GM12873 (cell line): Measurements from ENCODE around the gene MAP4K2.

Experiments
- TF ChIP-seq, protein P1 (sequence below): IDR thresholded peaks from 2 replicates; pipeline ENCODE4 v1.5.1; 2012; ENCODE audit warnings: low read depth, mild to moderate bottlenecking, moderate library complexity, low read length, control low read depth; ENCODE audit not compliant: insufficient read depth; ENCODE audit errors: missing control alignments

MAP4K2 gene

DNA sequence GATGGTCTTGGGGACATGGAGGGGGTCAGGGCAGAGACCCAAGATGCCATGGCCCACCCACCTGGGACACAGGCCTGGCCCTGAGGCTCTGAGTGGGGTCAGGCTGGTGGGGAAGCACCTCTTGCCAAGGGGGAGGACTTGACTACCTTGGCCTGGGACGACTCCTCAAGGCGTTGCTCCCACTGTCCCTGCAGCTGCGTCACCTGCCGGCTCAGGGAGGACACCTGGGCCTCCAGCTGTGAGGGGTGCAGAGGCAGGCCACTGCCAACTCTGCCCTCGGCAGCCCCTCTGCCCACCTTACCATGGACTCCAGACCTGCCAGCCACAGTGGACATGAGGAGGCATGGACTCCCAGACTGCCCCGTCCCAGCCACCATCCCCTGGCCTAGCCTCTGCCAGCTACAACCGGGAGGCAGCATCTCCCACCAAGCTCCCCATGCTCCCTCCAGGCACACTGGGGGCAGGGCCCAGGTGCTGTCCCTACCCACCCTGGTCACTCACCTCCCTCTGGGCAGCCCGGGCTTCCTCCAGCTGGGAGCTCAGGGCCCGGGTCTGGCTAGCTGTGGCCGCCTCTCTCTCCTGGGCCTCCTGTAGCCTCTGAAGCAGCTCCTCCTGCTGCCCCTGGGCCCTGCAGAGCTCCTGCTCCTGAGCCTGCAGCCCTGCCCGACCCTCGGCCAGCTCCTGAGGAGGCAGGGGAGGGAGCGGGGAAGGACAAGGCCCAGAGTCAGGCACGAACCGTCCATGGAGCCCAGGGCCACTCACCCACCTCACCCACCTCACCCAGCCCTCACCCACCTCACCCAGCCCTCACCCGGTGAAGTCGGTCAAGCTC, 32.8 kb upstream of the MAP4K2 start:
- TF ChIP-seq, protein P1, sequence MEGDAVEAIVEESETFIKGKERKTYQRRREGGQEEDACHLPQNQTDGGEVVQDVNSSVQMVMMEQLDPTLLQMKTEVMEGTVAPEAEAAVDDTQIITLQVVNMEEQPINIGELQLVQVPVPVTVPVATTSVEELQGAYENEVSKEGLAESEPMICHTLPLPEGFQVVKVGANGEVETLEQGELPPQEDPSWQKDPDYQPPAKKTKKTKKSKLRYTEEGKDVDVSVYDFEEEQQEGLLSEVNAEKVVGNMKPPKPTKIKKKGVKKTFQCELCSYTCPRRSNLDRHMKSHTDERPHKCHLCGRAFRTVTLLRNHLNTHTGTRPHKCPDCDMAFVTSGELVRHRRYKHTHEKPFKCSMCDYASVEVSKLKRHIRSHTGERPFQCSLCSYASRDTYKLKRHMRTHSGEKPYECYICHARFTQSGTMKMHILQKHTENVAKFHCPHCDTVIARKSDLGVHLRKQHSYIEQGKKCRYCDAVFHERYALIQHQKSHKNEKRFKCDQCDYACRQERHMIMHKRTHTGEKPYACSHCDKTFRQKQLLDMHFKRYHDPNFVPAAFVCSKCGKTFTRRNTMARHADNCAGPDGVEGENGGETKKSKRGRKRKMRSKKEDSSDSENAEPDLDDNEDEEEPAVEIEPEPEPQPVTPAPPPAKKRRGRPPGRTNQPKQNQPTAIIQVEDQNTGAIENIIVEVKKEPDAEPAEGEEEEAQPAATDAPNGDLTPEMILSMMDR = no peak

DNA sequence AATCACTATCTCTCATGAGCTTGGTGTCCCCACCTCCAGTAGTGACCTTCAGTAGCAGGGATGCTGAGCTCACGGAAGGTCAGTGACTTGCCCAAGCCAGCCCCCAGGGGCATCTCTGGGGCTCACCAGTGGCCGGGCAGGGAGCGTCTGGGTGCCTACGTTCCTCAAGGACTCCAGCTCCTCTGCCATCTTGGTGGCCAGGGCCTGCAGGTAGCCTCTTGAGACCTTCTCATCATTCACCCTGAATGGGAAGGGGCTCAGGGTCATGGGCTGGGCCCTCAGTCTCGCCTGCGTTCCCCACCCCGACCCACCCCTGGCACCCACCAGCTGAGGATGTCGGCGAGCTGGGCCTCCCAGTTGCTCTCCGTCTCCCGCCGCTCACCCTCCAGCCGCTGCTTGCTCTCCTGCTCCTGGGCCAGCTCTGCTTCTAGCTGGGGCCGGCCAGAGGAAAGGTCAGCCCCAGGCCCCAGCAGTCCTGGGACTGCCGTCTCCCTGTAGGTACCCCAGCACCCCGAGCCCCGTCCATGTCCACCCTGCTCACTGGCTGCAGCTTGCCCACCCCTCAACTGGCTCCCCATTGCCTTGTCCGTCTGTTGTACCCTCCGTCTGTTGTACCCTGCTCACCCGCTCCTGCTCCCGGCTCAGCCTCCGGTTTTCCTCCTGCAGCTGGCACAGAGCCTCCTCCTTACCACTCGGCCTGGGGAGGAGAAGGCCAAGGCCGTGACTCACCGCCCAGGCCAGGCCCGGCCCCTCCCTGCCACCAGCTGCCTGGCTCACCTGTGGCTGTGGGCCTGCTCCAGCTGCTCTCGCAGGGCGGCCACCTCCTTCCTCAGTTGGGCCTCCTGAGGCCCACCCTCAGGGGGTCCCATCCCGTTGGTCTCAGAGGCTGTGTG, 32.0 kb upstream of the MAP4K2 start:
- TF ChIP-seq, protein P1 = no peak

DNA sequence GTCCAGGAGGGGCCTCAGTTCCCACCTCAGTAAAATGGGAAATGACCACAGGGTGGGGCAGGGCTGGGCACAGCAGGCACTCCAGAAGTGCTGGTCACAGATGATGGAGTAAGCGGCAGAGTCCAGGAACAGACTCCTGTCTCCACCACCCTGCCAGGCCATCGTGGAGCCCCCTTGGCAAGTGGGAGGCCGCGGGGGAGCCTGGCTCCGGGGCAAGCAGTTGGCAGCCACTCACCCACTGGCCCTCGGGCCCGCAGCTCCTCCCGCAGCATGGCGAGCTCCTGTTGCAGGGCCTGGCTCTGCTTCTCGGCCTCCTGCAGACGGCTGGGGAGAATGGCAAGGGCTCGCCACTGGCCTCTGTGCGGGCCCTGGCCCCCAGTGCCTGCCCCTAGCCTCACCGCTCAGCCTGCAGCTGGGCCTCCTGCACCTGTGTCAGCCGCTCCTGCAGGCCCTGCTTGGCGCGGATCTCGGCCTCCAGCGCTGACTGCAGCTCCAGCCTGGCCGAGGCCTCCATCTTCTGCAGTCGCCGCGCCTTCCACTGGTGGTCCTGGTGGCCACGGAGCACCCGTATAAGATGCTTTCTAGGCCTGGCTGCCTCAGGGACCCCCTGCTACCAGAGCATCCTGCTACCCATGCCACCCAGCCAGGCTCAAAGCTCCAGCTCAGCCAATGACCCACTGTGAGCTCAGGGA, 31.2 kb upstream of the MAP4K2 start:
- TF ChIP-seq, protein P1 = no peak

DNA sequence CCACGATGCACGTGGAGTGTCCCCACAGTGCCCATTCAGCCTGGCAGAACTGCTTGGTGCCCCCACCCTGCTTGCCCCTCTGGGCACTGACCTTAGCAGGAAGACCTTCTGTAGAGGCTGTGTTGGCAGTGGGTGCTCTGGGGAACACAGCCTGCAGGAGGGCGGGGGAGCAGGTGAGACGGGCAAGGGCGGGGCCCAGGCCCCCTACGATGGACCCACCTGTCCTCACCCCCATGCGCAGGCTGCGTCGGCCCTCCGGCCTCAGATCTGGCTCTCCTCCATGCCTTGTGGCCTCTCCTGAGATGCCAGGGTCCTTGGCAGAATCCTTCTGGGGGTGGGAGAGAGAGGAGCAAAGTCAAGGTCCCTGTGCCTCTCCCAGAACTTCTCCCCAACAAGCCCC, 30.5 kb upstream of the MAP4K2 start:
- TF ChIP-seq, protein P1 = no peak

DNA sequence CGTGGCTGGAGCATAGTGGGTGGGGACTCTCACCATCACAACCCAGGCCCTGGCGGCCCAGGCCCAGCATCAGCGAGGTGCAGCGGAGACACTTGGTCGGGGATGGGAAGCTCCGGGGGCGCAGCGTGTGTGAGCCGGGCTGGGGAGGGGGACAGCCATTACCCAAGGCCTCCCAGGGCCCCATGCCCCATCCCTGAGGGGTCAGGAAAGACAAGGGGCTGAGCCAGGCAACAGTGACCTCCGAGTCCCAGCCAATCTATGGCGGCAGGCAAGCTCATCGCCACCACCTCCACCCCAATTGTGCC, 30.1 kb upstream of the MAP4K2 start:
- TF ChIP-seq, protein P1 = no peak

DNA sequence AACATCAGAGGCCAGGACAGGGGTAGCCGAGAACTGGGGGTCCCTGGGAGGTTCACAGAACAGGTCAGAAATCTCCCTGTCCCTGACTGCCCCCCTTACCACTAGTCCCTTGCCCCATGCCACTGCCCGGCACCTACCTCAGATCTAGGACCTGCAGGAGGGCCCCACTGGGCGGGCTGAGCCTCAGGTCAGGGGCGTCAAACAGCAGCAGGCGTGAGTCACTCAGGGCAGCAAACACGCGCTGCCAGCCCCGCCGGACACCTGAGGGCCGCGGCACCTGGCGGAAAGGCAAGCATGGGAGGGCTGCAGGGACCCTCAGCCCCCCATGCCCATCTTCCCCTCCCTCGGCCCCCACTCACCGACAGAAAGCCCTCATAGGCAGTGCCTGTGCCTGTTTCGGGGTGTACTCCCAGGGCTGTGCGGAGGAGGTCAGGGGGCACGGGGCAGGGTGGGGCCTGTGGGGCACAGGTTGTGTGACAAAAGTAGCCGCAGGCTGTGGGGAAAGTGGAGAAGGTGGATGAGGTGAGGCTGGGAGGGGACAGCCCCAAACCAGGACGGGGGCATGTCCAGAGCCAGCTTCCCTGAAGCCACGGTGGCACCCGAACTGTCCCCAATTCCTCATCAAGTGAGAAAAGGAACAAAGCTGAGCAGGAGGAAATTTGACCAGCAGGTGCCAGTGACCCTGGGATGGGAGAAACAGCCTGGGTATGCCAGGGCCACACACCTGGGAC, 29.6 kb upstream of the MAP4K2 start:
- TF ChIP-seq, protein P1 = no peak
